GM18868 (cell line): ENCODE data around the gene GRM5.

Experiments used
- ATAC-seq: cut with Tn5 transposase; IDR thresholded peaks from one replicate; pipeline ENCODE4 v1.9.1; 2021; ENCODE audit warnings: mild to moderate bottlenecking, moderate library complexity; ENCODE audit not compliant: unreplicated experiment

Gene GRM5

DNA sequence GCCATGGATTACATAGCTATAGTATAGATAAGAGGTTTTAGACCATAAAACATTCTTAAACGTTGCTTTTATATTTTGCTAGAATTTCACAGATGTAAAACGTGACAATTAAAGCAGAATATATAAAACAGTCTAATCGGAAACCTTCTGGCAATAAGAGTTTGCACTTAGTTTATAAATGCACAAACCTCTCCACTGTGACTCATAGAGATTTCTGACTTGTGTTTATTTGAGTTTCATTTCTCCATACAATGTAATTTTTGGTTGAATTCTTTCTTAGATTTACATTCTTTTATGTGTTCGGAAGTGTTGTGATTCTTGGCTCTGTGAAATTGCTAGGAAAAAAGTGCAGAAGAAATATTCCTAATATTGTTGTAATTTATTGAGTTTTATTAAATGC is 439.6 kb downstream of the GRM5 start:
- no peak for ATAC-seq

DNA sequence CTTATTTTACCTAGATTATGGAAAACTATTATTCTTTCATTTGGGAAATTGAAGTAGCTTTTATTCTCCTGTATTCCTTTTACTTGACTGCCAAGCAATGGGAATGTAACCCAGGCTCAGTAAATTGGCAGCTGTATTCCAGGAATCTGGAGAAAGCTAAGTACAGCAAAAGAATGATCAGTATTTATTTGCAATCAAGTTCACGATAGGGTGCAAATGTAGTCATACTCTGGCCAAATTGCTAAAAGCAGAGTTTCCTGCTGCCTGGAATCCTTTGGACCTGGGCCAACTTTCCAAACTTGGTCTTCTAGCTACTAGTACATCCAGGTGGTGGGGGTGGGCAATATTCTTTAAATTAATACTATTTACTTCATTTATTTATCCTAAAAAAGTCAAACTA is 442.3 kb downstream of the GRM5 start:
- no peak for ATAC-seq

DNA sequence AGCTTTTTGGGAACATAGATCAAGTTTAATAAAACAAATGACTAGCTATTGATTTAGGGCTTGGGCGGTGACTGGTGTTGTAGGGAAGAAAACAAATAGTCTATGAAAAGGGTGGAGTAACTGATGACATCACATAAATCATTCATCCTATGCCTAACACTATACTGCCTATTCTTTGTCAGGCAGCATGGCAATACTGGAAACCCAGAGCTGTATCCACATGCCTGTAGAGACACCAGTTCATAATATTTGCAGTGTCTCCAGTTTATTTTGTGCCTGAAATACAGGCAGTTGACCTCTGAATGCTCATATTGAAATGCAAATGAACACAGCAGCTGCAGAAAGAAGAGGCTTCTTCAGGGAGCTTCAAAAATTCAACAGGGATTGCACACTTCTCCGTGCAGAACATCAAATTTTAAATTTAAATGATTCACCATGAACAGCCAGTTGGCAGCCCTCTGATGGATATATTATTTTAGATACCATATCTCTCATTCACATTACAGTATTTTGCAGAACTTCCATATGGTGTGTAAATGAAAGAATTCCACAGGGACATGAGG is 445.1 kb downstream of the GRM5 start:
- ATAC-seq = no peak

DNA sequence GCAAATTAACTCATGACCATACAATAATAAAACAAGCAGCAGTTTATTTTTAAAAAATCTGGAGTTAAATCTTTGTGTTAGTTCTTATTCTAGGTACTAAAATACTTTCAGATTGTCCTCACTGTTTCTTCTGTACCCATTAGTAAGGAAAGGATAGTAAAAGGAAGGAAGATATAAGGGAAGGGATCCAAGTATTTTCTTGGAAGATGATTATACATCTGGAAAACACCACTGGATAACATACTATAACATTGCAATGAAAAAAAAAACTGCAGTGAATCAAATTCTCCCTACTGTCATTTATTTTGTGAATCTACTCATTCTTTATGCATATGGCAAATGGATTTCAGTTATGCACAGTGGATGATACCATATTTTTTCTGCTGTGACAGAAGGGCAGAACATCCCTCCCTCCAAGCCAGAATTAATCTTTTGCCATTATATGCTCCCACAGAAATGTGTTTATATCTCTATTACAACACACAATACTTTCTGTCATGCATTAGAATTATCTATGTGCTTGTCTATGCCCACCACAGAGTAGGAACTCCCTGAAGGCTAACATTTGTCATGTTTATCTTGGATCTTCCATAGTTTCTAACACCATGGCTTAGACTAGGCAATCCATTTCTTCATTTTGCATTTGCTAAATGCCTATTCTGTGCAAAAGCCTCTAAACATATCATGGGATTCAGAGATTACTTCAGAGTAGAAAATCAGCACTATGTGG is 446.0 kb downstream of the GRM5 start:
- no peak for ATAC-seq

DNA sequence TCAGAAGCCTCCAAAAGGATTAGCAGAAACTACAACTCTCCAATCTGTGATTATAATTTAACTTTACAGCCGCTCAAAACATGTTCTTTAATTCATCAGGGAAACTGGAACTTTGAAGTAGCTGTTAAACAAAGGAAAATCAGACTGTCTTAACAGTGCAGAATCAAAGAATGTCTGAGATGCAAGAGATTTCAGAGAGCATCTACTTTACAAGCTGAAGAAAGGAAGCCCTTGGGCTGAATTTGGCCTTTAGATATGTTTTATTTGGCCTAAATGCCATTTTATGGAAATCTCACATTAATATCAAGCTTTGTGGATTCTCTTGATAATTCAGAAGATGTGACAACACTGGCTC is 446.7 kb downstream of the GRM5 start:
- ATAC-seq = no peak

DNA sequence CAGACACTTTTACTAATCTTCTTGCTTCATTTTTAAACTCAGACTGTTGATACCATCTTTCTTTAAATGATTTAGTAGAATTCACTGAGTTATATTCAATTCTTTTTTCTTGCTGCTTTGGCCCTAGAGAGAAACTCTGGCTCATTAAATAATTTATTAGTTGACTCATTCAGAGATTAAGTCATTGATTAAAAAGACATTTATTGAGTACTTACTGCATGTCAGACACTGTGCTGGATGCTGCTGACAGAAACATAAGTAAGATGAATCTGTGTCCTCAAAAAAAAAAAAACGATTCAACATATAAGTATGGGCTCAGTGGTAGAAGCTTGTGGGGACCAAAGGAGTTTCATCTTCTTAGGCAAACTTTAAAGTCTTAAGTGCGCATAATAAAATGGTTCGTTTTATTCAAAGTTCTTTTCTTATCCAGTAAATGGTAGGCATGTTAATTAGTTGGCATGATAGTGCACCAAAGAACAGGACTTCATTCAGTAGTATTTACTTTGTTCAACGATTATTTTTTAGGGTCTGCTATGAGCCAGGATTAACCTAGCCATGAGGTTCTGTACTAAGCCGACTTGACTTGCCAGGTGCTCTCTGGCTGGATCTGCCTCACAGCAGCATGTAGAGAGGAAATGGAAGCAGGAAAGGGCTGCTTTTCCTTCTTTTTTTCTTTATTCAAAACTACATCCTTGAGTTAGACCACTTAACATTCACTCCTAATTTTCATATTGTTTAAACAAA is 447.3 kb downstream of the GRM5 start:
- ATAC-seq = no peak

DNA sequence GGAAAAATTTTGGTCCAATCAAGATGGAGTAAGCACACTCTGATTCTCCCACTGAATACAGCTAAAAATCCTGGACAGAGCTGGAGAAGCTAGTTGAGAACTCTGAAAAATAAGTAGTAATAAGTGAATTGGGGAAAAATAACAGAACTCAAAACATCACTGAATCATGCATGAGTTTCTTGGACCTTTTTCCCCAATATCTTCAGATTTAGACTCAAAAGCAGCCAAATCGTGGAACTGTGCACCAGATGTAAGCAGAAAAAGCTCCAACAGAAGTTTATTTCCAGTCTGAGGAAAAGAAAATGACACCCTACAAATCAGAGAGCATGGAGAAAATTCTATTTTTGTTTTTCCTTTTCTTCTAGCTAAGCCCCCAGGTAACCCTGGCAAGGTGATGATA is 448.6 kb downstream of the GRM5 start:
- ATAC-seq = no peak

DNA sequence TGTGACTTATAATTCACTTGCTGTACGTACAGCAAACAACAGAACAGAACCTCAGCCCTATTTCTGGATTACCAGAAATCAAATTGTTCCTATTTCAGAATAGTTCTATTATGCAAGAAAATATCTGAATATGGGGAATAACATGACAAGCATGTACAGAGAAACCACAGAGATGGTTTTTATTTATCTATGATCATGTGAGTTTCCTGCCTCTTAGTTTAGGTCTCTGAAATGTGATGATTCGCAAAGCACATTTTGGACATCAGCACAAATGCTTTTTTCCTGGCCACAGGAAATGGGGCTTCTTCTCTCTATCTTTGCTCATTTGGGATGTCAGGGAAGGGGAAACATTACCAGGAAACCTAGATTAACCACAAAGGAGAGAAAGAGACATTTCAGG is 461.5 kb downstream of the GRM5 start:
- ATAC-seq = no peak

DNA sequence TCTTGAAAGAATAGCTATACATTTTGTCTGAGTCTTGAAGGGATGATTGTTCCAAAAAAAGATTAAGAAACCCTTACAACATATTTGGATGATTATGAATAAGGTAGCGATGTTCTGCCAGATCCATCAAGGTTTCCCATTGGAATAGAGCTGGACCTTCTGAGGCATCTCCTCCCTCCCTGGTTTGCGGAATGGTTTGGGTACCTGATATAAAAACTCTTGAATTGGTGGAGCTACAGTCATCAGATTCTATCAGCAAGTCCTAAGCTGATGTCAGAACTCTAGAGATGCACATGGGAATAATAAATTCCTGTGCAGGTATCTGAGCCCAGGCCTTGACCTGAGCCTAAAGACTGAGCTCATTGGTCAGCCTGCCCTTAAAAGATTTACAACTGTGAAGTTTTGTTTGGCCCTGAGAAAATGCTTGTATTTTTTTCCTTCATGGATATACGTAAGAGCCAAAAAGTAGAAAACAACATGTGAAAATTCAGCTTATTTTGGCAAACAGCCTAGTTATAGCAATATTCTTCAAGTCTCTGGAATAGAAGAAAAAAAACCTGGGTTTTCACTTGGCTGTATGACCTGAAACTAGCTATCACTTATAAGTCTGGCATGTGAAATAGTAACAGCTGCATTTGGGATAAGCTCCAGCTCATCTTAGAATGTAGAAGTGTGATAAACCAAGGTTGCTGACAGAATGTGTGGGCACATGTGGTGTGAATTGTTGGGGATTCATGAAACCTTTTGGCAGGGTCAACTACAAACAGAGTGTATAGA is 462.5 kb downstream of the GRM5 start:
- ATAC-seq = no peak

DNA sequence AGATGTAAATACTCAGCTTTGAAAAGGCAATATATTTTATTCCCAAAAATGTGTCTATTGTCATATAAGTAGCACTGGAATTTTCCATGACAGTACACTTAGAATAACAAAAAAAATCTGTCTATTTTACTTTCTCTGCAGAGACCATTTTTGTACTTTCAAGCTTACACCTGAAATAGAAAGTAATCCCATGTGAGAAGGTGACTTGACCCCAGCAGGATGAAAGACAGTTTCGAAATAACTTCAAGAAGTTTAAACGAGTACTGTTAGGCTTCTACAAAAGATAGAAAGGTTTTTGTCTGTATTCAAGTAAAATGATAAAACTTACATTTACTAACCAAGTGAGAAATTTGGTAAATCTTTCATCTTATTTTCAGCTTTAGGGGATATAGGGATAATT is 468.4 kb downstream of the GRM5 start:
- ATAC-seq = no peak

DNA sequence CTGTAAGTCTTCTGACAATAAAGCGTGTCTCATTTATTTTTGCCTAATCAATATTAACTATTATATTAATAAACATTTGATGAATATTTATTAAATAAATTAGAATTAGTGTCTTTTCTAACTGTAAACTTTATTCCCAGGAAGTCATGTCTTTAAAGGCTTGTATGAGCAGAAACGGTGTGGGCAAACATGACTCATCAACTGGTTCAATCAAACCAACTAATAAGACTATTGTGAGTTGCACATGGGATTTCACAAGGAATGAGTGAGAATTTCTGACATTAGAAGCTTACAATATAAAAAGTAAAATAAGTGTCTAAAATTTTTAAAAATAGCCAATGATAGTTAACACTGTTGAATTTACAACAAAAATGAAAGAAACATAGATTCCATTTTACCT is 469.0 kb downstream of the GRM5 start:
- no peak for ATAC-seq

DNA sequence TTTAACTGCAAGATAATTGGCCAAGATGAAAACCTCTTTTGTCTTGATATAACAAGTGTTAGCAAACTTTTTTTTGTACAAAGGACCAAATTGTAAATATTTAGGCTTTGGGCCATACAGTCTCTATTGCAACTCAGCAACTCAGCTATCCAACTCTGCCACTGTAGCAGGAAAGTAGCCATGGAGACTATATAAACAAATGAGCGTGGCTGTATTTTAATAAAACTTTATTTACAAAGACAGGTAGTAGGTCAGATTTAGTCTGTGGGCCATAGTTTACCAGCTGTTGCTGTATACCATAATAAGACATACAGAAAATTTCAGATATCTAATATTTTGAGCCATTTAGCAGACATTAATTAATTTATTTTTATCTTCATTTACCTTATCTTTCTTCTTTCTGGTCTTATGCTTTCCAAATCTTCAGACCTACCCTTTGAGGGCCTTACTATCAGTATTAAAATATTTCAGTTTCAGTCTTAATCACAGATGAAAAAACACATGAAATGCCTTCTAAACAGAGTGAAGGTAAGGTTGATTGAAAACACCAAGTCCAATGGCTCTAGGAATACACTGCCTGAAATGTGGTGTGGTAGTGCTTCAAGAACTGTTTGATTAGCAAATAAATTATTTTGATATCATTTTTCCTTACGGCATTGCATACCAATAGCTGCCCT is 471.4 kb downstream of the GRM5 start:
- no peak for ATAC-seq

DNA sequence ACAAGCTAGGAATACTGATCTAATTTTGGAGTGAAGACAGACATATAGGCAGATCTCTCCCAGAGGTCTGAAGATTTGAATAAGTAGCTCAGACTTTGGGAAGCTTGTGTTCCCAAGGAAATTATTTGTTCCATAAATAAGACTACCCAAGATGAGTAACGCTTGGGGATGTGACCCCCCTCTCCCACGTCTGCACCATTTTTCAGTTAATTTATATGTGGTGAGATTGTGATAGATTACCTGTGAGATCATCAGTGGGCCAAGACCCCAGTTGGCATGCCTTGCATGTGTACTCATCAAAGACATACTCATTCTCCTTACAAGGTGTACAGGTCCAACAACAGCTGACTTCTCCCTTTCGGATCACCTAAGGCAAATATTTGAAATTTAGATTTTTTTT is 475.4 kb downstream of the GRM5 start:
- no peak for ATAC-seq

DNA sequence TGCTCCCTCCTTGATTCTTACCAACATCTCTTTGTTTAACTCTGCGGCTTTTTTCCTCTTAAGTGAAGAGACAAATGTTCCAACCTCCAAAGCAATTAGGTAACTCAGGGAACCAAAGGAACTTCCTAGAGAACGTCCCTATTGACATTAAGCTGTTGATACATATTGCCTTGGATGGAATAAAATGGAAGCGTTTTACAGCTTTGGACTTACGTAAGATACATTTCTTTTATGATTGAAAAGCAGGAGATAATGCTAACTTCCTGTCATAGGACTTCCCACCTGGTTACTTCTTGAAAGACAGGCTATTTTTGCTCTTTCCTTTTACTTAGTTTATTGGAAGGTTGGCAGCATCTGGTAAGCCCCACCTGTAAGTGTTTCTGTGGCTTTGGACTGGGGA is 482.5 kb downstream of the GRM5 start:
- ATAC-seq = no peak

DNA sequence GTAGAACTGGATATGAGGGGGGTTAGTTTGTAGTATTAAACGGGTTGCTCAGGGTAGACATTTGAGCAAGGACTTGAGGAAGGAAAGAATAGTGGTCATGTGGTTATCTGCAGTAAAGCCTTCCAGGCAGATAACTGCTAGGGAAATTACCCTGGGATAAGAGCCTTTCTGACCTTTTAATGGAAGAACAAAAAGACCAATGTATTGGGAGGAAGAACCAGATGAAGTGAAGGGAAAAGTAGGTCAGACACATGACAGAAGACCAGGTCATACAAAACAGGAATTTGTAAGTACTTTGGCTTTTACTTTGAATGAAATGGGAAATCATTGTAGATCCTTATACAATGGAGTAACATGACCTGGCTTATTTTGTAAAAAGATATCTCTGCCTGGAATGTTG is 486.3 kb downstream of the GRM5 start:
- no peak for ATAC-seq

DNA sequence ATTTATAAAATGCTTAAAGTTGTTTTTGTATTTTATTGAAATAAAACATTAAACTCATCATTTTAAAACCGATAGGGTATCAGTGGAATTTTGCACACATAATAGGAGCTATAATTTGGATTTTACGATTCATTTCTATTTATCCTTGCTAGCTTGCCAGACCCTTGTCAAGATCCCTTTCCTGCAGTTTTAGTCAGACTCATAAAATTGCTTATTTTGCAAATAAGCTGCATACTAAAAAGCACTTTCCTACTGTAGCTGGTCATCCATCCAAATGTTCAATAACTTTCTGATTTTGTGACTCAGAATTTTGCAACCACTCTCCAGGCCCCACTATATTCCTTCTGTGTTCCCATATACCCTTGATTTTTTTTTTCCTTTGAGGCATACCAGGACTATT is 489.0 kb downstream of the GRM5 start:
- ATAC-seq = no peak

DNA sequence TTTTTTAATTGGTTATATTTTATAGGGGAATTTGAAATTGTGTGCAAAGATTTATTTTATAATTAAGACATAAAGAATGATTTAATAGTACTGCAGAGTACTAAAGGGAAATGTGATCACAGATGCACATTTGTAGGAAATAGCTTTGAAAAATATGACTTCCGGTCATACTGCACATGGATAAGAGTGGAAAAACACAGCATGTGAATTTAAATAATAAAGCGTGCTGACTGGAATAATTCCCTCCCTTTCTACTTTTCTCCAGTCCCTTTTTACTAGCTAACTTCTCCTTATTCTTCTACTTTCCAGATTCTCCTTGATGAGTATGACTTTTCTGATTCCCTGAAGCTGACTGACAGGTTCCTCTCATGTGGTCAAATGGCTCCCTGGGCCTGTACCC is 489.9 kb downstream of the GRM5 start:
- no peak for ATAC-seq

DNA sequence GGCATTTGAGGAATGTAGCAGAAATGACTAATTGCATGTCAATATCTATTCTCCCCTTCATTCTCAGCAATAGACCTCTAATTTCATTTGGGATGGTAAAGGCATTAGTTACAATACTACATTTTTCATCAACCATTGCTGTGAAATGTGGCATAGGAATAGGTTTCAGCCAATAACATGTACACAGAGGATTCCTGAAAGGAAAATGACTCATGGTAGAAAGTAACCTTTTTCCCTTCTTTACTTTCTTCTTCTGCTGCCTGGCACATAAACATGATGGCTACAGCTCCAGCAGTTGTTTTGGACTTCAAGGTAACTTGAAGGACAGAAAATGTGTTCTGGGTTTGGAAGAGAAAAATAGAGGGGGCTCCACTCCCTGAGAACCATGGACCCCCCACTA is 496.4 kb downstream of the GRM5 start:
- no peak for ATAC-seq

DNA sequence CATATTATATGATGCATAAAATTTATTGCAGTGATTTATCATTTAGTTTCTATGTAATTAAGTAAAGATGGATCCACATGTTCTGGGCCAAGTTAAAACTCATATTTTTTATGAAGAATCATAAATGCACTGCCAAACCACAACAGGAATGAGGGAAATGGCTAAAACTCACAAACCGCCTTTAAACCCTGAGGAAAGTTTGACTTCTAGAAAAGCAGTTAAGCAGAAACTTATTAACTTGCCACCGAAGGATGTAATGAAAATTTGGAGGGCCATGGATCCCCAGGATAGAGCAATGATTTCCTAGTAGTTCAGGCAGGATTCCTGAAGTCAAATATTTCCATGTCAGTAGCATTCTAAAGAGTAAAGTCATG is 510.0 kb downstream of the GRM5 start:
- ATAC-seq = no peak

DNA sequence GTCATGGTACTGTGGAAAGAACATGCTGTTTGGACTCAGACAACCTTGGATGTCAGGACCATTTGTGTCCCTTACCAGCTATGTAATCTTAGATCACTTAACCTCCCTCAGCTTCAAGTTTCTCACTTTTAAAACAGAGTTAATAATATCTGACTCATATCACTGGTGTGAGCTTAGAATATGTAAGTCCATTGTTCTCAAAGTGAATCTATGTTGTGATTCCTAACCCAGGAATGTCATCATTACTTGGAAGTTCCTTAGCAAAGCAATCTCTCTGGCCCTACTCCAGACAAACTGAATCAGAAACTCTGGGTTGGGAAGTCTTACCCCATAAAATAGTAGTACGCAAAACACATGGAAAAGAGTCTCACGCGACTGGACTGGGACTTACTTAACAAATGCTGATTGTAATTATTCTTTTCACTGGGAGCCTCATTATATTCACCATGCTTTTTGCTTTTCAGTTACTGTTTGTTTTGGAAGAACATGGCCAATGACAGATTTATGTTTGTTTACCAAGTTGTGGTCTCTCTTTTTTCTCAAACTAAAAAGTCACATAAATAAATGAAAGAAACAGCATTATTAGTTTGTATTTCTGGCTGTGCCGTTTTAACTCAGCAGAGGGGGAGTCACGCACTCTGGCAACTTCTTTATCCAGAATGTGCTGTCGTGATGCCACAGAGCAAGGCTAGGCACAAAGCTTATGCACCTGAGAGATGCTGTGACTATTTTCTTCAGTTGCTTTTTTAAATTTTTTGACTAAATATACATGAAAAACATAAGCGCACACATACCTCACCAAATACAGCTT is 510.6 kb downstream of the GRM5 start:
- ATAC-seq = no peak
